Astrocyte (in vitro differentiated cells and primary cell): ENCODE results near the gene EEF2.

Source experiments
- EZH2 ChIP-seq: IDR thresholded peaks from 2 replicates; pipeline ENCODE4 v1.6.1; 2012; ENCODE audit warnings: mild to moderate bottlenecking, low read length, inconsistent platforms; ENCODE audit not compliant: insufficient read depth
- TF ChIP-seq, protein P1 (sequence below): IDR thresholded peaks from 2 replicates; pipeline ENCODE4 v1.5.1; 2011; ENCODE audit warnings: low read depth, mild to moderate bottlenecking, inconsistent platforms, low read length, moderate library complexity; ENCODE audit not compliant: insufficient read depth

DNA sequence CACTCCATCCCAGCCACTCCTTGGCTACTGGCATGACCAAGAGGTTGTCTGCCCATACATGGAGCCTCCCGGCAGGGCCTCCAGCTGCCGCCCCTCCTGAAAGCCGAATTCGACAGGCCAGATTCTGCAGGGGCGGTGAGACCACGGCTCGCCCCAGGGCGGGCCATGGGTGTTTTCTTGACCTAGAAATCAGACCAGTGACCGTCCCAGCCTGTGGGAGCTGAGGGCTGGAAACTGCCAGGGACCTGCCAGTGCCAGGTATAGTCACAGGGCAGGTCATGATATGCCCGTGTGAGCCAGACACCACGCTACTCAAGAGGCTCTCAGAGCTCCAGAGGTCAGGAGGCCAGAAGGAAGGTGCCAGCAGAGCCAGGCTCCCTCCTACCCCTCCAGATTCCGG is 31.2 kb downstream of the EEF2 start:
- TF ChIP-seq, protein P1, sequence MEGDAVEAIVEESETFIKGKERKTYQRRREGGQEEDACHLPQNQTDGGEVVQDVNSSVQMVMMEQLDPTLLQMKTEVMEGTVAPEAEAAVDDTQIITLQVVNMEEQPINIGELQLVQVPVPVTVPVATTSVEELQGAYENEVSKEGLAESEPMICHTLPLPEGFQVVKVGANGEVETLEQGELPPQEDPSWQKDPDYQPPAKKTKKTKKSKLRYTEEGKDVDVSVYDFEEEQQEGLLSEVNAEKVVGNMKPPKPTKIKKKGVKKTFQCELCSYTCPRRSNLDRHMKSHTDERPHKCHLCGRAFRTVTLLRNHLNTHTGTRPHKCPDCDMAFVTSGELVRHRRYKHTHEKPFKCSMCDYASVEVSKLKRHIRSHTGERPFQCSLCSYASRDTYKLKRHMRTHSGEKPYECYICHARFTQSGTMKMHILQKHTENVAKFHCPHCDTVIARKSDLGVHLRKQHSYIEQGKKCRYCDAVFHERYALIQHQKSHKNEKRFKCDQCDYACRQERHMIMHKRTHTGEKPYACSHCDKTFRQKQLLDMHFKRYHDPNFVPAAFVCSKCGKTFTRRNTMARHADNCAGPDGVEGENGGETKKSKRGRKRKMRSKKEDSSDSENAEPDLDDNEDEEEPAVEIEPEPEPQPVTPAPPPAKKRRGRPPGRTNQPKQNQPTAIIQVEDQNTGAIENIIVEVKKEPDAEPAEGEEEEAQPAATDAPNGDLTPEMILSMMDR, result no peak
- TF ChIP-seq EZH2, result no peak
